ENCODE results near the gene ANKRD40CL.

ANKRD40CL gene

DNA sequence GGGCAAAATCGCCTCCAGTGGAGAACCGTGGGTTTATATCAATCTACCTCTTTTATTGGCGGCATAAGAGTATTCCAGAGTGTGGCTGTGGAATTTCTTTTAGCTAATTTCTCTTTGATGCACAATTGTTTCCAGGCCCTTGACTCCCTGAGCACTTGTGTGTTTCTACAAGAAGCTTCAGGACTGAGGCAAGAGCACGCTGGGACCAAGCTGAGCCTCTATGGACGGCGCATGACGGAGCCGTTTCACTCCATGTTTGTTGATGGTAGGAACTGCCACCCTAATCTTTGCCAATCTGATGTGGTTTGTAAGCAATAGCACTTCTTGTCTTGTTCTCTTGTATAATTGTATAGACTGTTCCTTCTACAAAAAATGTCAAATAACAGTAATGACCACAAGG, 11.2 kb upstream of the ANKRD40CL start:
- no peaks in the 10 kb centered on the region for H3K9me2 ChIP-seq (replicated peaks; ENCODE audit: low read depth, low read length)
- H3K4me1 ChIP-seq (ENCODE audit: insufficient read depth, low read length, poor library complexity, severe bottlenecking), result peaks cover 3% of the 10 kb centered on the region
- H3K79me2 ChIP-seq (ENCODE audit: insufficient read depth, low read length), result no peaks in the 10 kb centered on the region
- H4K20me1 ChIP-seq (ENCODE audit: insufficient read depth, low read length, poor library complexity, severe bottlenecking), result peaks cover 3% of the 10 kb centered on the region
- H3K4me2 ChIP-seq (ENCODE audit: low read depth, low read length, poor library complexity, severe bottlenecking), result no peak overlapping the region
- H3K9ac ChIP-seq (ENCODE audit: low read depth, low read length, poor library complexity, severe bottlenecking), result no peak overlapping the region
- H3K4me3 ChIP-seq (ENCODE audit: low read length, poor library complexity, severe bottlenecking), result no peak overlapping the region
- H3K27me3 ChIP-seq (ENCODE audit: insufficient read depth, low read length, poor library complexity, severe bottlenecking), result peaks cover 19% of the 10 kb centered on the region
- TF ChIP-seq, protein P1, sequence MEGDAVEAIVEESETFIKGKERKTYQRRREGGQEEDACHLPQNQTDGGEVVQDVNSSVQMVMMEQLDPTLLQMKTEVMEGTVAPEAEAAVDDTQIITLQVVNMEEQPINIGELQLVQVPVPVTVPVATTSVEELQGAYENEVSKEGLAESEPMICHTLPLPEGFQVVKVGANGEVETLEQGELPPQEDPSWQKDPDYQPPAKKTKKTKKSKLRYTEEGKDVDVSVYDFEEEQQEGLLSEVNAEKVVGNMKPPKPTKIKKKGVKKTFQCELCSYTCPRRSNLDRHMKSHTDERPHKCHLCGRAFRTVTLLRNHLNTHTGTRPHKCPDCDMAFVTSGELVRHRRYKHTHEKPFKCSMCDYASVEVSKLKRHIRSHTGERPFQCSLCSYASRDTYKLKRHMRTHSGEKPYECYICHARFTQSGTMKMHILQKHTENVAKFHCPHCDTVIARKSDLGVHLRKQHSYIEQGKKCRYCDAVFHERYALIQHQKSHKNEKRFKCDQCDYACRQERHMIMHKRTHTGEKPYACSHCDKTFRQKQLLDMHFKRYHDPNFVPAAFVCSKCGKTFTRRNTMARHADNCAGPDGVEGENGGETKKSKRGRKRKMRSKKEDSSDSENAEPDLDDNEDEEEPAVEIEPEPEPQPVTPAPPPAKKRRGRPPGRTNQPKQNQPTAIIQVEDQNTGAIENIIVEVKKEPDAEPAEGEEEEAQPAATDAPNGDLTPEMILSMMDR (conservative IDR thresholded peaks at IDR 0.05; ENCODE audit: low read length), result no peak
- TF ChIP-seq EZH2phosphoT487 (IDR thresholded peaks at IDR 0.05; ENCODE audit: borderline replicate concordance), result no peak
- H3F3A ChIP-seq (ENCODE audit: low read depth), result no peaks in the 10 kb centered on the region
- H2AFZ ChIP-seq (ENCODE audit: low read length), result no peak overlapping the region
- H3K9me3 ChIP-seq (ENCODE audit: insufficient read depth, low read depth, low read length), result no peaks in the 10 kb centered on the region
- no peaks in the 10 kb centered on the region for H3K36me3 ChIP-seq (ENCODE audit: insufficient read depth, low read length)

DNA sequence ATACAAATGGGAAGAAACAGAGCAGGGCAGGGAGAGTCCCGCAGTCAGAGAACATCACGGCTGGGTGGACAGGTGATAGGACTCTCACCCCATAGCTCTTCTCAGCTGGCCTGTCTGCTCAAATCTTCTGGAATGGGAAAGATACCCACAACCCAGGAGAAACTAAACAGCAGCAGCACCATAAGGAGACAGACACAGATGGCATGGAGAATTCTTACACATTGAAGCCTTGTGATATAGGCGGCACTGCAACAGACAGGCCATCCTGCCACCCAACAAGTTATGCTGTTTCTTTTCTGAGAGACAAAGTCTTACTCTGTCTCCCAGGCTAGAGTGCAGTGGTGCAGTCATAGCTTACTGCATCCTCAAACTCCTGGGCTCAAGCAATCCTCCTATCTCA, 8.6 kb upstream of the ANKRD40CL start:
- Histone ChIP-seq H3K9me3 (ENCODE audit: insufficient read depth, low read depth, low read length) (no peaks in the 10 kb centered on the region), H2AFZ (ENCODE audit: low read length) (no peak overlapping the region), H3K79me2 (ENCODE audit: insufficient read depth, low read length) (no peaks in the 10 kb centered on the region), H3K9me2 (replicated peaks; ENCODE audit: low read depth, low read length) (no peaks in the 10 kb centered on the region), H4K20me1 (ENCODE audit: insufficient read depth, low read length, poor library complexity, severe bottlenecking) (peaks cover 3% of the 10 kb centered on the region), H3K27me3 (ENCODE audit: insufficient read depth, low read length, poor library complexity, severe bottlenecking) (peaks cover 19% of the 10 kb centered on the region), H3K4me3 (ENCODE audit: low read length, poor library complexity, severe bottlenecking) (no peak overlapping the region), H3F3A (ENCODE audit: low read depth) (no peaks in the 10 kb centered on the region), H3K9ac (ENCODE audit: low read depth, low read length, poor library complexity, severe bottlenecking) (no peak overlapping the region), H3K36me3 (ENCODE audit: insufficient read depth, low read length) (no peaks in the 10 kb centered on the region), H3K4me2 (ENCODE audit: low read depth, low read length, poor library complexity, severe bottlenecking) (no peak overlapping the region), H3K4me1 (ENCODE audit: insufficient read depth, low read length, poor library complexity, severe bottlenecking) (peaks cover 3% of the 10 kb centered on the region)
- TF ChIP-seq, protein P1 (conservative IDR thresholded peaks at IDR 0.05; ENCODE audit: low read length), result no peak
- no peak for TF ChIP-seq EZH2phosphoT487 (IDR thresholded peaks at IDR 0.05; ENCODE audit: borderline replicate concordance)

DNA sequence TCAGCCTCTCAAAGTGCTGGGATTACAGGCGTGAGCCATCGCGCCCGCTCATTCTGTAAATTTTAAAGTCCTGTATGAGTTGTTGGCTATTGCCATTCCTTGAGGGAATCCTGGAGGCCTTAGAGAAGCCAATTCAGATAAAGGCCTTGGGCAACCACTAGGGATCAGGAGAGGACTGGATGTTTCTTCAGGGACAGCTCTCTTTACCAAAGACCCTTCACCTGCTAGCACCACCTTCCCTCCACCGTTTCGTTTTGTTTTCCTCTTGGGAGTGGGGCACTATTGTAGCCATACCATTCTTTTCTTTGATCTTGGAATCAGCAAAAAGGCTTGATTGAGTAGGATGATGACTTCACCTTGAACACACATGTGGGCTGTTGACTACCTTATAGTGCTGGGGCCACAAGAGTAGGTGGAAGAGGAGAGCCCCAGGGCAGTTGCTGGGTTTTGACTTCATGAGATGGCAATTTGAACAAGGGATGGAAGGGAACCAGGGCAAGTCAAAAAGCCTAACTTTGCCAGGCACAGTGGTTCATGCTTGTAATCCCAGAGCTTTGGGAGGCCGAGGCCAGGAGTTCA, 7.0 kb upstream of the ANKRD40CL start:
- Histone ChIP-seq H3K27me3 (ENCODE audit: insufficient read depth, low read length, poor library complexity, severe bottlenecking) (peaks cover 16% of the 10 kb centered on the region), H2AFZ (ENCODE audit: low read length) (no peak overlapping the region), H3K4me1 (ENCODE audit: insufficient read depth, low read length, poor library complexity, severe bottlenecking) (no peaks in the 10 kb centered on the region), H3K9ac (ENCODE audit: low read depth, low read length, poor library complexity, severe bottlenecking) (no peak overlapping the region), H3F3A (ENCODE audit: low read depth) (no peaks in the 10 kb centered on the region), H3K79me2 (ENCODE audit: insufficient read depth, low read length) (no peaks in the 10 kb centered on the region), H4K20me1 (ENCODE audit: insufficient read depth, low read length, poor library complexity, severe bottlenecking) (peaks cover 1% of the 10 kb centered on the region), H3K4me3 (ENCODE audit: low read length, poor library complexity, severe bottlenecking) (no peak overlapping the region), H3K9me2 (replicated peaks; ENCODE audit: low read depth, low read length) (no peaks in the 10 kb centered on the region), H3K4me2 (ENCODE audit: low read depth, low read length, poor library complexity, severe bottlenecking) (no peak overlapping the region), H3K36me3 (ENCODE audit: insufficient read depth, low read length) (no peaks in the 10 kb centered on the region), H3K9me3 (ENCODE audit: insufficient read depth, low read depth, low read length) (no peaks in the 10 kb centered on the region)
- TF ChIP-seq, protein P1 (conservative IDR thresholded peaks at IDR 0.05; ENCODE audit: low read length), result no peak
- TF ChIP-seq EZH2phosphoT487 (IDR thresholded peaks at IDR 0.05; ENCODE audit: borderline replicate concordance), result no peak
